ENCODE results near the gene RTP3.
"Not testable (repeated sequence)": the region's sequence is repeated elsewhere in the genome, so short reads cannot be mapped to it uniquely, and the experiment has no call there.

RTP3 gene

GRCh38 chr3:46520531-46520930 lies 22.8 kb downstream of the RTP3 start:
- no peak for DNase-seq

GRCh38 chr3:46521096-46521495 lies 23.3 kb downstream of the RTP3 start:
- DNase-seq, result no peak

DNA sequence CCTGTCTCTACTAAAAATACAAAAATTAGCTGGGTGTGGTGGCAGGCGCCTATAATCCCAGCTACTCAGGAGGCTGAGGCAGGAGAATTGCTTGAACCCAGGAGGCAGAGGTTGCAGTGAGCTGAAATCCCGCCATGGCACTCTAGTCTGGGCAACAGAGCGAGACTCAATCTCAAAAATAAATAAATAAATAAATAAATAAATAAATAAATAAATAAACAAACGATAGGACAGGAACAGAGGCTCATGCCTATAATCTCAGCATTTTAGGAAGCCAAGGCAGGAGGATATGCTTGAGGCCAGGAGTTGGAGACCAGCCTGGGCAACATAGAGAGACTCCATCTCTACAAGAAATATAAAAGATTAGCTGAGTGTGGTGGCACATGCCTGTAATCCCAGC lies 24.4 kb downstream of the RTP3 start:
- not testable (repeated sequence) for DNase-seq

- no peak for DNase-seq
Observed at GRCh38 chr3:46523556-46523955, 25.8 kb downstream of the RTP3 start.

- DNase-seq, result no peak
Observed at GRCh38 chr3:46524008-46524407, 26.2 kb downstream of the RTP3 start.

GRCh38 chr3:46524832-46525231 lies 27.1 kb downstream of the RTP3 start:
- DNase-seq, result no peak

DNA sequence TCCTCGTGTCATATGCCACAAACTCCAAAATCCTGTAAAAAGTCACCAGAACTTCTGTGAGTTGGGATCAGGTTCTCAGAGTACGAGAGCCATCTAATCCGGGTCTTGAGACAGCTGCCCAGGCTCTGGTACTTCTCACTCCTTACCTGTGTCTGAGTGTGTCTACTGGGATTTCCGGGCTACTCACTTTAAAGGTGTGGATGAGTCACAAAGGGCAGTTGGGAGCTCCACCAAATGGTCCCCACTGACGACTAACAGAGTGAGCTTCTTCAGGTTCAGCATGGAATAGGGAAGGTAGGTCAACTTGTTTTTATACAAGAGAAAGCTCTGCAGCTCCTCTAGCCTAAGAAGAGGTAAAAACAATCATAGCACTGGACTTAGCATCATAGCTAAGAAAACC lies 29.5 kb downstream of the RTP3 start:
- no peak for DNase-seq

- no peak for DNase-seq
Observed at GRCh38 chr3:46533091-46533490, 35.3 kb downstream of the RTP3 start.

- no peak for DNase-seq
Observed at GRCh38 chr3:46535746-46536145, 38.0 kb downstream of the RTP3 start.

- DNase-seq, result no peak
Observed at GRCh38 chr3:46536758-46537157, 39.0 kb downstream of the RTP3 start.

DNA sequence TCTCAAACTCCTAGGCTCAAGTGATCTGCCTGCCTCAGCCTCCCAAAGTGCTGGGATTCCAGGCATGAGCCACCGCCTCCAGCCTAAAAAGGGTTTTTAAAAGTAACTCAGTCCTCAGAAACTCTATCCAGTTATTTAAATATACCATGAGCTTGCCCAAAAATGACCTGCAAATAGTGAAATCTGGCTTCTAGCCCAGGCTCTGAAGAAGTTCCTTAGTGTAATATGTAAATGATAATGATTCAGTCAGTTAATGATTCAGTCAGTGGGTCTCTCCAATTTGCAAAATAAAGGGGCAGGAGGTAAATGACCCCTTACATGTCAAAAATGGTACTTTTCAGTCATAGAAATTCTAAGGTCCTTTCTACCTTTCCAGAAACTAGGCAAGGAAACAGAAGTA lies 39.5 kb downstream of the RTP3 start:
- no peak for DNase-seq

DNA sequence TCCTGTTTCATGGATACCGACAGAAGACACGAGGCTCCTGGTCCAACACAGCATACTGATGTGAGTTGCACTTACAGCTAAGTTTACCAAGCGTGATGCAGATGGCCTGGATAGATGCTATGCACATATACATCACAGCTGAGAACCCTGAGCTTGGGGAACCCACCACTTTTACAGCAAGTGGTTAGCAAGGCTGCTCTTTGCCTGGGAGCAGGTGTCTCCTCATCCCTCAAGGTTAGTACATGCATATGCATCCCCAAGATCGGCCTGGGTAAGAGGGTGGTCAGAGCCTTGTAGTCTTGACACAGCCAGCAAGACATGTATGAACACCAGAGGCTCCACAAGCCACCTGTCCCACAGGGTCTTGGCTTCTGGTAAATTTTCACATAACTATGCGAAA lies 40.0 kb downstream of the RTP3 start:
- DNase-seq, result no peak

- DNase-seq, result not testable (repeated sequence)
Observed at GRCh38 chr3:46538425-46538802, 40.6 kb downstream of the RTP3 start.

GRCh38 chr3:46538803-46539442 lies 41.1 kb downstream of the RTP3 start:
- DNase-seq, result peak; percentile 2

DNA sequence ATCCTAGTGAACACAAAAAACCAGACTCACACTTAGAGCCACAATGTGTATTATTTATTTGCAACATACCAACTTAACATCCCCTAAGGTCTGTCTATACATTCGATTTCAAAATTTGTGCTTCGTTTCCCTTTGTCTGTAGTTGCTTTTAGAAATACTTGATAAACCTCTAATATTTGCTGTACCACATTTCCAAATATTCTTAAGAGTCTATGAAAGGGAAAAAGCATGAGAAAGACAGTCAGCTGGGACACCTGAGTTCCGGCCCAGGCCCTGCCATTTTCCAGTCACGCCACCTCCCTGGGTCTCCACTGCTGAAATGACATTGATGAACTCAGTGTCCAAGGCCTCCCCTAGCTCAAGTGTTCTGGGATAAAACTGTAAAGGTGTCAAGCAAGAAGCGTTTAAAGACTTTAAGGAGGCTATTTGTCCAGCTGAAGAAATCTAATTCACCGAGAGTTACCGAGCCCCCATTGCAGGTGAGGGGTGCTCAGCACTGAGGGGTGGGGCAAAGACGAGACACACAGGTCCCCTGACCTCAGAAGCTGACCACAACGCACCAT lies 41.7 kb downstream of the RTP3 start:
- DNase-seq, result no peak

- no peak for DNase-seq
Observed at GRCh38 chr3:46540550-46540949, 42.8 kb downstream of the RTP3 start.

DNA sequence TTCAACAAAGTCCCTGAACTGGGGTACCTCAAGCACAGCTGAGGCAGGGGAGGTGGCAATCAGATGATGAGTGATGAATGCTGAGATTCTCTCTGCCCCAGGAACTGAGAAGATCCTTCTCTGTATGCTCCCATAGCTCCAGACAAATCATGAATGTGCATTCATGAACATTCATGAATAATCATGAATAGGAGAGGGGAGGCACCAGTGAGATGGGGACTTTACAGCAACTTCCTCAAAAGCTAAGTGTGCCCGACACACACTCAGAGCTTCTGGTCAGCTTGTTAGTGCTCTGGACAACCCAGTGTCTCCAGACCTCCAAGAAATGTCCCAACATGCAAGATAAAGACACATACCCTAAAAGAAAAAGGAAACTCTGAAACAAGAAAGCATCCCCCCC lies 44.1 kb downstream of the RTP3 start:
- DNase-seq, result no peak

DNA sequence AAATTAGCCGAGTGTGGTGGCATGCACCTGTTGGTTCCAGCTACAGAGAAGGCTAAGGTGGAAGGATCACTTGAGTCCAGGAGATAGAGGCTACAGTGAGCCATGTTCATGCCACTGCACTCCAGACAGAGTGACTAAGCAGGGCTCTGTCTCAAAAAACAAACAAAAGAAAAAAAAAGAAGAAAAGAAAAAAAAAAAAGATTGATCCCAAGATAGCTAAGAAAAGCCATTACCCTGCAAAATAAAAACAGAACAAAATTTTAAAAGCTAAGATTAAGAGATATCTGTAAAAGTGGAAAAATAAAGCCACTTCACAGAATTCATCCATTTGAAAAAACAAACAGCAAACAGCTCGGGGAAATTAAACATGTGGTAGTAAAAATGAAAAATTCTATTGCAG lies 44.6 kb downstream of the RTP3 start:
- DNase-seq, result no peak

DNA sequence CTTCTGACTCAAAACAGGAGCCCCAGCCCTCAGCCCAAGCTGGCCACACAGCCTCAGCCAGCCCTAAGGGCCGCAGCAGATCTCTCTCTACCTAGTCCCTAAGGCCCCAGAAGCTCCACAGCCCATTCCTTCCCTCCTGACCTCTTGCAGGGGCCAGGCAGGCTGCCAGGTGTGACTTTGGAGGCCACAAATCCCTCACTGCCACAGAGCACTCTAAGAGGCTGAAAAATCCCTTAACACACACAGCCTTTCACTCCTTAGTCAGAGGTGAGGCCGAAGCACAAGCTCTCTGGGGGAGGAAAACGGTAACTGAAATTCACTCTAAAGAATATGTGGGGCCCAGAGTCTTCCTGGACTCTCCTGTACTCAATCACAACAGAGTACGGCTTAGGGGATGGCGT lies 45.0 kb downstream of the RTP3 start:
- DNase-seq, result no peak

DNA sequence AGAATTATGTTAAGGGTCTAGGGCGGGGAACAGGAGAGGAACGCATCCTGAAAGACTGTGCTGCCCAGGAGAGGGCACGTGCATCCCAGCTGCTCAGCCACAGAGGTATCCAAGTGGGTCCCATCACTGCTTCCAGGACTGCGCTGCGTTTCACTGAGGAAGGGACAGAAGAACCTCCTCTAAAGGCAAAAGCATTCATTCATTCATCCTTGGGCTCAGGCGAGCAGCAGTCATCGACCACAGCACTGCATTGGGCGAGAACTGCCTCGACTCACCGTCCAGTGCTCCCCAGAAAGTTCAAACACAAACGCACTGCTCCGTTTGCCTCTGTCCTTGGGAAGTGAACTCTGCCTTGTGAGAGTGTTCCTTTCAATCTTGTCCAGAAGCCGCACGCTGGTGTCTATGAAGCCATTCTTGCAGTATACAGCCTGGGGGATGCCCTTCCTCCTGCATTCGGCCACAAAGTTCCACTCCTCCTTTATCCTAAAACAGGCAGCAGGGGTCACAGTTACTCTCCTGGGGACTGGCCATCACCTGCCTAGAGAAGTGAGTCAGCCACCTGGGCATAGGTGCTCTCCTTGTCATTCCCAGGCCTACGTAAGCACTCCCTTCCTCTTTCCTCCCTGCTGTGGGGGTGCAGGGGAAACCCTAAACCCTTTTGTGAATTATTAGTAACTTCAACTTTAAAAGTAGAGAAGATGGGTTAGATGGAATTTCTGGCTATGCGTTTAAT lies 47.2 kb downstream of the RTP3 start:
- DNase-seq, result no peak

DNA sequence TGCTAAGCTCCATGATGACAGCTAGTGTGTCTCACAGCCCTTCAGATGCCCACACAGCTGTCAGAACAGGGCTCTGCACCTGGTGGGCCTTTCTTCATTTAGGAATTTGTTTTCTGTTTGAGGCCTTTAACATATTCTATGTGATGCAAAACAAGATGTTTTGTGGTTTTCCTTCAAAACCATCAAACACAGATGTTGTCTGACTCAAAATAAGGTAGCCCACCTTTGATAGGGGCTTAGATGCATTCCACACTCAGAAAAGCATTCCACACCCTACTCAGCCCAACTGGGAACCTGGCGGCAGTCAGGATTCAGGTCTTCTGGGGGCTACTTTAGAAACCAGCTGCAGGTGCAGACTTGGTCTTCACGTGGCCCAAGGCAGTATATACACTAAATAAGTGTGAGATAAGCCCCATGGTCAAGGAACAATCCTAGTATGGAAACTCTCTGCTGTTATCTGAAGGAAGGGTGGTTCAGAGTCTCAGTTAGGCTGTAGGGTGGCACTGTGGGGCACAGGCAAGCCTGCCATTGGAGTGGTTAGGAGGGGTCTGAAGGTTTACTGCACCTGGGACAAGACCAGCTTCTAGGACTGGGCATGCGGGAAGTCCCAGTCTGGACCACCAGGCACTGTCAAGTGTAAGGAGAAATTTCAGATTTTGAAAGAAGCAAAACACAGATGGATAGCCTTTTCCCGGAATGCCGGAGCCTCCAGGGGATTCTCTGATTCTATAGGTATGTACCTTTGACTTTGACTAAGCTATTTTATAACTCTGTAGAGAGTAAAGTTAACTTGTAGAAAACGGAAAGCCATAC lies 48.2 kb downstream of the RTP3 start:
- DNase-seq, result no peak

- DNase-seq, result no peak
Observed at GRCh38 chr3:46546896-46547440, 49.2 kb downstream of the RTP3 start.

DNA sequence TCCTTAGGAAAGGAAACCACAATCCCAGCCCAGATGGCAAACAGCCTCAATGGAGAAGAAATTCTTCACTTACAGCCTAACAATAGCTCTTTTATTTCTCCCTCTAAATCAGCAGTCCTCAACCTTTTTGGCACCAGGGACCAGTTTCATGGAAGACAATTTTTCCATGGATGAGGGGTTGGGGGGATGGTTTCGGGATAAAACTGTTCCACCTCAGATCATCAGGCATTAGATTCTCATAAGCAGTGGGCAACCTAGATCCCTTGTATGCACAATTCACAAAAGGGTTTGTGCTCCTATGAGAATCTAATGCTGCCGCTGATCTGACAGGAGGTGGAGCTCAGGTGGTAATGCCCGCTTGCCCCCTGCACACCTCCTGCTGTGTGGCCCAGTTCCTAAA lies 50.8 kb downstream of the RTP3 start:
- DNase-seq, result not testable (repeated sequence)
